Epithelial cell of proximal tubule (primary cell): ENCODE measurements around the gene PARP2. TPM values are rescaled to one million over a fixed set of nuclear protein-coding genes. Genes with fewer than 3 reads are reported as not detected.

Experiments
- DNase-seq: peaks from one replicate; pipeline ENCODE4 v3.0.0-alpha.2; 2011; ENCODE audit warnings: low read depth
- H3K4me3 ChIP-seq: 2 replicates; pipeline ENCODE4 v1.5.1; 2011; ENCODE audit warnings: low read depth, mild to moderate bottlenecking, low read length
- total RNA-seq: library from RNA; depleted of rRNA; stranded (reverse); fragments of >200 nt; gene quantifications from 2 replicates; pipeline ENCODE4 v1.2.3, GENCODE V29; 2015
- TF ChIP-seq, protein P1 (sequence below): conservative IDR thresholded peaks from 2 replicates; pipeline ENCODE4 v1.5.1; 2012; ENCODE audit warnings: low read depth, mild to moderate bottlenecking, low read length

The PARP2 gene
- total RNA-seq, 1 donor from 2014 or later, result 23.1 TPM

DNA sequence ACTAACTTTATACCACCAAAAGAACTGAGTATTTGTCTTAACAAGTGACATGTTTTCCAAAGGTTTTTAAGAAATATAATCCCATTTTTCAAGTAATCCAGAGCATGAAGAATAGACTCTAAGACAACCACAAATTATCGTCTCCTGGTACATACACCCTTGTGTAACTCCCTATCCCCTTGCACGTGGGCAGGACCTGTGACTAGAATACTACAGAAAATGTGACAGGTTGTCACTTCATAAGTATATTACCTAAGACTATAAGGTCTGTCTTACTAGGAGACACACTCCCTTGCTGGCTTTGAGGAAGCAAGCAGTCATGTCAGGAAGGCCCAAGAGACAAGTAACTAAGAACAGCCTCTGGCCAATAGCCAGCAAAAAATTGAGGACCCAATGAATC is 29.4 kb upstream of the PARP2 start:
- no peak overlapping the region for H3K4me3 ChIP-seq
- no peak for DNase-seq
- TF ChIP-seq, protein P1, sequence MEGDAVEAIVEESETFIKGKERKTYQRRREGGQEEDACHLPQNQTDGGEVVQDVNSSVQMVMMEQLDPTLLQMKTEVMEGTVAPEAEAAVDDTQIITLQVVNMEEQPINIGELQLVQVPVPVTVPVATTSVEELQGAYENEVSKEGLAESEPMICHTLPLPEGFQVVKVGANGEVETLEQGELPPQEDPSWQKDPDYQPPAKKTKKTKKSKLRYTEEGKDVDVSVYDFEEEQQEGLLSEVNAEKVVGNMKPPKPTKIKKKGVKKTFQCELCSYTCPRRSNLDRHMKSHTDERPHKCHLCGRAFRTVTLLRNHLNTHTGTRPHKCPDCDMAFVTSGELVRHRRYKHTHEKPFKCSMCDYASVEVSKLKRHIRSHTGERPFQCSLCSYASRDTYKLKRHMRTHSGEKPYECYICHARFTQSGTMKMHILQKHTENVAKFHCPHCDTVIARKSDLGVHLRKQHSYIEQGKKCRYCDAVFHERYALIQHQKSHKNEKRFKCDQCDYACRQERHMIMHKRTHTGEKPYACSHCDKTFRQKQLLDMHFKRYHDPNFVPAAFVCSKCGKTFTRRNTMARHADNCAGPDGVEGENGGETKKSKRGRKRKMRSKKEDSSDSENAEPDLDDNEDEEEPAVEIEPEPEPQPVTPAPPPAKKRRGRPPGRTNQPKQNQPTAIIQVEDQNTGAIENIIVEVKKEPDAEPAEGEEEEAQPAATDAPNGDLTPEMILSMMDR, result no peak

GRCh38 chr14:20317720-20318119 is 25.7 kb upstream of the PARP2 start:
- TF ChIP-seq, protein P1, result no peak
- no peak overlapping the region for H3K4me3 ChIP-seq

DNA sequence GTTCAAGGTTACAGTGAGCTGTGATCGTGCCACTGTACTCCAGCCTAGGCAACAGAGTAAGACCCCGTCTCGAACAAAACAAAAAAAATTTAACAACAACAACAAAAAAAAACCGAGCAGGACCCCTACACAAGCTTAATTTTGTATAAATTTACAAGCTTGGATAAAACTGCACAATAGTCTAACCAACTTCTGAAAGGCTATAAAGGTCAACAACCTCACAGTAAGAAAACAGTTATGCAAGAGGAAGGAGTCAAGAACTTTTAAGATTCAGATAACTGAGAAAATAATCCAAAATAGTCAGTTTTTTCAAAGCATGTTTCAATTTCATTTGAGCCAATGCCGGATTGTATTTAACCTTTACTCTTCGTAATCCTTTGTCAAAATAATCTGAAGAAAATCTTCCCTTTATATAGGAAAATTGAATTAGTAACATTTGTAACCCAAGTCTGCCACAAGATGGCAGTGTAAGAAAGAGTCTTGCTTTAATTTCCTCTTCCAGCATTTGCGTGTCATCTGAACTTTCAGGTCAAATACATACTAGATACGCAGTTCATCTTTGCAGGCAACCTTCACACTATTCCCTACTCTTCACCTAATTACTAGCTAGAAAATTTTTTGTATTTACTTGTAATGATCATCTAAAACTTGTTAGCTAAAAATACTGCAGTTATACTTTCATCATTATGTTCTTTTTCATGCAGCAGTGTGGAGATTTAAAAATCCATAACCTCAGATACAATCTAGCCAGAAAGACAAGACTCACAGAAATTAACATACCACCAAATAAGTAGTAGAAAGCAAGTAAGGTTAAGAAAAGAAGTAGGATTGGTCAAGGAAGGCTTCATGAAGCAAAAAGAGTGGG is 16.2 kb upstream of the PARP2 start:
- no peak overlapping the region for H3K4me3 ChIP-seq
- TF ChIP-seq, protein P1, result peak; percentile 75
- no peak for DNase-seq

More at GRCh38 chr14:20317720-20318119, 25.7 kb upstream of the PARP2 start:
- DNase-seq, result no peak

GRCh38 chr14:20328705-20329104 is 14.7 kb upstream of the PARP2 start:
- TF ChIP-seq, protein P1, result no peak
- H3K4me3 ChIP-seq, result no peak overlapping the region
- no peak for DNase-seq

DNA sequence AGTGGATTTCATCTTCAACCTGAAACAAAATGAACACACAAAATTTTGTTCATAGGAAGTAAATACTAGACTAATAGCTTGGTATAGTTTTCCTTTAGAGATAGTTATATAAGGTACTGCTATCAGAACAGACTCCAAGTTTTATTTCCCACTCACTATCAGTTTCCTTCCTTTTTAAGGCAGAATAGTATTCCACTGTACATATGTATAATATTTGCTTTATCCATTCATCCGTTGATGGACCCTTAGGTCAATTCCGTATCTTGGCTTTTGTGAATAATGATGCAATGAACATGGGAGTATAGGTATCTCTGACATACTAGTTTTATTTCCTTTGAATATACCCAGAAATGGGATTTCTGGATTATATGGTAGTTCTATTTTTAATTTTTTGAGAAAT is 14.1 kb upstream of the PARP2 start:
- TF ChIP-seq, protein P1, result no peak
- no peak for DNase-seq

DNA sequence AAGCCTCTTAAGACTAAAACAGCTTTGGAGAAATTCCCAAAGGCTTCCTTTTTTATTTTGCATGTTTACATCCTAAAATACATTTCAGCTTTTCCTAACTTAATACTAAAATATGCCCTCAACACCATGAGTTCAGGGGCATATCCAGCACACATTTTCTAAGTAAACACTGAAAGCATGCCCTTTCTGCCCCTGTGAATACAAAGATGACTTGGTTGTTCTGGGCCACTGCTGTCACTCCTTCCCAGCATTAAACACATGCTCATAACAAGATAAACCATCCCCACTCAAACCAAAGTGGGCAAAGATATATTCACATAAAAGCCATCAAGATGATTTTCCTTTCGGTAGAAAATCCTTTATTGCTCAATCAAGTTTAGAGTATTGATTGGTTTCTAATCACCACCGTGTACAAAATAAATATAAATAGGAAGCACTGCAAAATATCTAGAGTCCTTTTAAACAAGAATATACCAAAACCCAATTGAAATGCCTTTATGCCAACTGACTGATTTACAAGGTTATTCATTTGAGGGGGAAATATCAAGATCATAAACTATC is 12.3 kb upstream of the PARP2 start:
- no peak overlapping the region for H3K4me3 ChIP-seq
- TF ChIP-seq, protein P1, result no peak
- no peak for DNase-seq

More for the DNA sequence above, 14.1 kb upstream of the PARP2 start:
- no peak overlapping the region for H3K4me3 ChIP-seq
